ELR (cell line): ENCODE results near the gene CAPN5.
"Not testable (repeated sequence)": the region's sequence is repeated elsewhere in the genome, so short reads cannot be mapped to it uniquely, and the experiment has no call there.

Experiments used
- DNase-seq: peaks from one replicate; pipeline ENCODE4 v3.0.0-alpha.2; 2015; ENCODE audit warnings: low read depth

Gene CAPN5

GRCh38 chr11:77066229-77067042 lies at the start of gene CAPN5:
TSS of gene CAPN5 (plus strand) at chr11:77066971. CDS start at chr11:77084887, 17,916 bp downstream.
- DNase-seq: peak; percentile 92

- not testable (repeated sequence) for DNase-seq
These were observed 48.3 kb upstream of the CAPN5 start for GRCh38 chr11:77018396-77018924.

GRCh38 chr11:77019976-77020595 lies 46.7 kb upstream of the CAPN5 start:
- peak; percentile 57 for DNase-seq

- no peak for DNase-seq
These were observed 46.0 kb upstream of the CAPN5 start for GRCh38 chr11:77020734-77021133.

- no peak for DNase-seq
These were observed 42.0 kb upstream of the CAPN5 start for GRCh38 chr11:77024745-77025144.

- no peak for DNase-seq
These were observed 40.5 kb upstream of the CAPN5 start for GRCh38 chr11:77026221-77026620.

GRCh38 chr11:77026743-77027142 lies 40.0 kb upstream of the CAPN5 start:
- no peak for DNase-seq

- no peak for DNase-seq
These were observed 39.5 kb upstream of the CAPN5 start for GRCh38 chr11:77027275-77027674.

- DNase-seq: no peak
These were observed 36.9 kb upstream of the CAPN5 start for GRCh38 chr11:77029829-77030228.

GRCh38 chr11:77030834-77031414 lies 35.8 kb upstream of the CAPN5 start:
- DNase-seq: no peak

- no peak for DNase-seq
These were observed 35.2 kb upstream of the CAPN5 start for GRCh38 chr11:77031599-77031998.

- no peak for DNase-seq
These were observed 31.7 kb upstream of the CAPN5 start for GRCh38 chr11:77035039-77035438.

GRCh38 chr11:77035580-77035979 lies 31.2 kb upstream of the CAPN5 start:
- DNase-seq: no peak

- DNase-seq: no peak
These were observed 30.4 kb upstream of the CAPN5 start for GRCh38 chr11:77036398-77036797.

- DNase-seq: no peak
These were observed 29.7 kb upstream of the CAPN5 start for GRCh38 chr11:77037057-77037456.

GRCh38 chr11:77038029-77038824 lies 28.5 kb upstream of the CAPN5 start:
- DNase-seq: peak; percentile 55

GRCh38 chr11:77038825-77039326 lies 27.9 kb upstream of the CAPN5 start:
- peak; percentile 48 for DNase-seq

- no peak for DNase-seq
These were observed 27.0 kb upstream of the CAPN5 start for GRCh38 chr11:77039491-77040400.

- no peak for DNase-seq
These were observed 26.4 kb upstream of the CAPN5 start for GRCh38 chr11:77040401-77040777.

- no peak for DNase-seq
These were observed 25.9 kb upstream of the CAPN5 start for GRCh38 chr11:77040889-77041288.
